IPS DF 6.9 (cell line): ENCODE data around the gene PRDM2.

Source experiments
- DNase-seq: peaks from one replicate; pipeline ENCODE4 v3.0.0-alpha.2; 2013; ENCODE audit warnings: low read depth, low spot score
- H3K27ac ChIP-seq: one replicate; pipeline ENCODE4 v1.5.1; 2013; ENCODE audit warnings: low read length, control low read depth
- H3K27me3 ChIP-seq: 2 replicates; pipeline ENCODE4 v1.6.1; 2013; ENCODE audit warnings: mild to moderate bottlenecking, low read length; ENCODE audit not compliant: control insufficient read depth, insufficient read depth
- H3K36me3 ChIP-seq: 2 replicates; pipeline ENCODE4 v1.6.1; 2013; ENCODE audit warnings: low read length; ENCODE audit not compliant: control insufficient read depth, insufficient read depth
- H3K4me1 ChIP-seq: 2 replicates; pipeline ENCODE4 v1.6.1; 2013; ENCODE audit warnings: low read length; ENCODE audit not compliant: control insufficient read depth, insufficient read depth
- H3K4me3 ChIP-seq: 2 replicates; pipeline ENCODE4 v1.5.1; 2013; ENCODE audit warnings: mild to moderate bottlenecking, low read length
- H3K9me3 ChIP-seq: 2 replicates; pipeline ENCODE4 v1.6.1; 2013; ENCODE audit warnings: low read length, inconsistent platforms; ENCODE audit not compliant: control insufficient read depth, insufficient read depth
- WGBS: extraction: QIAGEN DNeasy Blood & Tissue Kit; methylation state at CpG from one replicate; pipeline ENCODE4 v1.1.7; 2013; ENCODE audit warnings: mixed read lengths, missing lambda C conversion rate; ENCODE audit not compliant: insufficient read length, insufficient coverage; 5-methylcytosine and 5-hydroxymethylcytosine counted together

PRDM2 gene, protein sequence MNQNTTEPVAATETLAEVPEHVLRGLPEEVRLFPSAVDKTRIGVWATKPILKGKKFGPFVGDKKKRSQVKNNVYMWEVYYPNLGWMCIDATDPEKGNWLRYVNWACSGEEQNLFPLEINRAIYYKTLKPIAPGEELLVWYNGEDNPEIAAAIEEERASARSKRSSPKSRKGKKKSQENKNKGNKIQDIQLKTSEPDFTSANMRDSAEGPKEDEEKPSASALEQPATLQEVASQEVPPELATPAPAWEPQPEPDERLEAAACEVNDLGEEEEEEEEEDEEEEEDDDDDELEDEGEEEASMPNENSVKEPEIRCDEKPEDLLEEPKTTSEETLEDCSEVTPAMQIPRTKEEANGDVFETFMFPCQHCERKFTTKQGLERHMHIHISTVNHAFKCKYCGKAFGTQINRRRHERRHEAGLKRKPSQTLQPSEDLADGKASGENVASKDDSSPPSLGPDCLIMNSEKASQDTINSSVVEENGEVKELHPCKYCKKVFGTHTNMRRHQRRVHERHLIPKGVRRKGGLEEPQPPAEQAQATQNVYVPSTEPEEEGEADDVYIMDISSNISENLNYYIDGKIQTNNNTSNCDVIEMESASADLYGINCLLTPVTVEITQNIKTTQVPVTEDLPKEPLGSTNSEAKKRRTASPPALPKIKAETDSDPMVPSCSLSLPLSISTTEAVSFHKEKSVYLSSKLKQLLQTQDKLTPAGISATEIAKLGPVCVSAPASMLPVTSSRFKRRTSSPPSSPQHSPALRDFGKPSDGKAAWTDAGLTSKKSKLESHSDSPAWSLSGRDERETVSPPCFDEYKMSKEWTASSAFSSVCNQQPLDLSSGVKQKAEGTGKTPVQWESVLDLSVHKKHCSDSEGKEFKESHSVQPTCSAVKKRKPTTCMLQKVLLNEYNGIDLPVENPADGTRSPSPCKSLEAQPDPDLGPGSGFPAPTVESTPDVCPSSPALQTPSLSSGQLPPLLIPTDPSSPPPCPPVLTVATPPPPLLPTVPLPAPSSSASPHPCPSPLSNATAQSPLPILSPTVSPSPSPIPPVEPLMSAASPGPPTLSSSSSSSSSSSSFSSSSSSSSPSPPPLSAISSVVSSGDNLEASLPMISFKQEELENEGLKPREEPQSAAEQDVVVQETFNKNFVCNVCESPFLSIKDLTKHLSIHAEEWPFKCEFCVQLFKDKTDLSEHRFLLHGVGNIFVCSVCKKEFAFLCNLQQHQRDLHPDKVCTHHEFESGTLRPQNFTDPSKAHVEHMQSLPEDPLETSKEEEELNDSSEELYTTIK (N-terminal part only)

DNA sequence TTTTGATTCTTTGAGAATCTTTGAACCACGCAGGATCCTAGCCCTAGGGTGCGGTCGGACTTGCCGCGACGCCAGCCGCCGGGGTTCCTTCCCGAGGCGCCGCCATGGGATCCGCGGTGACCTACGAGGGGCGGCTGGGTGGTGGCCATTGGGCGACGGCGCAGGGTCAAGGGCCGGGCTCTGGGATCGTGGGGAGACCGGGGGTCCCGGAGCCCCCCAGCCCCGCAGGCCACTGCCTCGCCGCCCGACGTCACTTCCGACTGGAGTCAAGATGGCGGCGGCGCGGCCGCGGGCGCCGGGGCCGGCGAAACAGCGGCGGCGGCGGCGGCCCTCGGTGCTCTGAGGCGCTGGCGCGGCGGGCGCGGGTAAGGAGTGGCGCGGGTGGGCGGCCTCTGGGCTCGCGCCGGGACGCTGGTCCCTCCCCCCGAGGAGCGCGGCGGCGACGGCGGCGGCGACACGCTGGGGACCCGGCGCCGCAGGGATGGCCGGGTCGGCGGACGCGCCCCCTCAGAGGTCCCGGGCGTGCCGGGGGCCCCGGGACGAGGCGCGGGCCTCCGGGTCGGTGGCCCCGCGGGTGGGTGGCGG, at the start of gene PRDM2:
Gene PRDM2 (plus strand): TSS at position 253 of the 585 bp plus-strand sequence. CDS start 15,418 bp downstream, outside the sequence.
- Histone ChIP-seq H3K9me3 (no peaks in the 10 kb centered on the region), H3K4me1 (no peaks in the 10 kb centered on the region), H3K4me3 (peak within 1 kb of the TSS; percentile 44; the same call in 1 of the 2 replicates), H3K27me3 (peaks cover 2% of the 10 kb centered on the region; the same call in 1 of the 2 replicates), H3K27ac (no peak within 1 kb of the TSS), H3K36me3 (no peaks in the 10 kb centered on the region)
- DNase-seq = no peak
- WGBS = no CpG with 5 or more reads among the region's 87 CpGs

DNA sequence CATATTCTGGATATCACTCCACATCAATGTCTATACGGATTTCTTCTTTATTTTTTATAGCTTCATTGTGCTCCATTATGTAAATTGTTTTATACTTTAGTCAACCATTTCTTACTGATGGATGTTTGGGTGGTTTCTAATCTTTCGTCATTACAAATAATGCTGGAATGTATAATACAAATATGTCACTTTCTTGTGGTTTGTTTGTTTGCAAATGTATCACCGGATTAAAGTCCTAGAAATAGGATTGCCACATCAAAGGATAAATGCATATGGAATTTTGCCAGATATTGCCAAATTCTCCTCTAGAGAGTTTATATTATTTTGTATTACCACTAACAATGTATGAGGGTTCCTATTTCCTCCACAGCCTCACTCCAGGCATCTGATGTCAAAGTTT, 48.7 kb upstream of the PRDM2 start:
- no peaks in the 10 kb centered on the region for H3K36me3 ChIP-seq
- no peak overlapping the region for H3K4me3 ChIP-seq
- H3K27me3 ChIP-seq = no peaks in the 10 kb centered on the region
- WGBS = no CpG with 5 or more reads among the region's 3 CpGs
- H3K9me3 ChIP-seq = no peaks in the 10 kb centered on the region
- no peak overlapping the region for H3K27ac ChIP-seq
- no peaks in the 10 kb centered on the region for H3K4me1 ChIP-seq
- no peak for DNase-seq

DNA sequence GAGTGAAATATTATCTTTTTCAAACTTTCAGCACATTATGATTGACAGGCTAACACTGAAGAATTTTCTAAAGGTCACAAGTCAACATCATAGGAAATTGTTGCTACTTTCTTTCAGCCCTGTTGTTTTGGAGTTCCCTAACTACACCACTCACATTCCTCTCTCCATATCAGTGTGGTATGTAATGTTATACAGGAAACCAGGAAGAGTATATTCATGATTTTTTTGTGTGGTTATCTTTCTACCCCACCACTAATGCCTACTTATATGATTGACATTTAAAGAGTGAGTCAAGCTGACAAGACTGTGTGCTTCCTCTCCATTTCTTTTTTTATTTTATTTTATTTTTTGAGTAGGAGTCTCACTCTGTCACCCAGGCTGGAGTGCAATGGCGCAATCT, 47.8 kb upstream of the PRDM2 start:
- no CpG with 5 or more reads among the region's 1 CpG for WGBS
- Histone ChIP-seq H3K27ac (no peak overlapping the region), H3K4me1 (no peaks in the 10 kb centered on the region), H3K27me3 (no peaks in the 10 kb centered on the region), H3K9me3 (no peaks in the 10 kb centered on the region), H3K4me3 (no peak overlapping the region), H3K36me3 (no peaks in the 10 kb centered on the region)
- no peak for DNase-seq

DNA sequence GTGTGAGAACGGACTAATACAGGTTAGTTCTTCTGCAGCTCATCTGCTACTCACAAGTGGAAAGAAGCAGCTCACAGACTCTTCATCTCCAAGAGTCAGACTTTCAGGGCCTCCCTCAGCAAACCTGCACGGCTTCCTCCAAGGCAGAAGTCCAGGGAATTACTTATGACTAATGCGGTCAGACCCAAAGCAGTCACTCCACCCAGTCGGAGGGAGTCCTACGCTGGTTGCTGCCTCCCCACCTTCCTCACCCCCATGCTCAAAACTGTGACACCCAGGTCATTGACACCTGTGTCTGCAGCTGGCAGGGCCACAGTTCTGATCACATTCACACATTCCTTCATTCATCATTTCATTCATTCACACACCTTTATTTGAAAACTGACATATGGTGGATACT, 38.4 kb upstream of the PRDM2 start:
- Histone ChIP-seq H3K4me1 (no peaks in the 10 kb centered on the region), H3K9me3 (no peaks in the 10 kb centered on the region), H3K4me3 (no peak overlapping the region), H3K27me3 (no peaks in the 10 kb centered on the region), H3K36me3 (no peaks in the 10 kb centered on the region), H3K27ac (no peak overlapping the region)
- no CpG with 5 or more reads among the region's 5 CpGs for WGBS
- DNase-seq = no peak

DNA sequence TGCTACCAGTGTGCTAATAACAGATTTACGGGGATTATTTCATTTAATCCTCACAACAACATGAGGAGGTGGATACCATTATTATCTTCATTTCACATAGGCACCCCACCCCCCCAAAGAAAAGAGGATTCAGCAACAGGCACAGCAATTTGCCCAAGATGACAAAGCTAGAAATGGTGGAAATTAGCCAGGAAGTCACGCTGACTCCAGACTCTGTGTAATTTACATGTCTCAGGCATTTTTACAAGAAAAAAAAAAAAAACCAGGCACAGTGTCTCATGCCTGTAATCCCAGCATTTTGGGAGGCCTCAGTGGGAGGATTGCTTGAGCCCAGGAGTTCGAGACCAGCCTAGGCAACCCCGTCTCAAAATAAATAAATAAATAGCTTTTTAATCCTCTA, 37.5 kb upstream of the PRDM2 start:
- DNase-seq = no peak
- no peaks in the 10 kb centered on the region for H3K9me3 ChIP-seq
- H3K4me1 ChIP-seq = no peaks in the 10 kb centered on the region
- no peaks in the 10 kb centered on the region for H3K27me3 ChIP-seq
- no CpG with 5 or more reads among the region's 4 CpGs for WGBS
- H3K27ac ChIP-seq = no peak overlapping the region
- H3K4me3 ChIP-seq = no peak overlapping the region
- H3K36me3 ChIP-seq = no peaks in the 10 kb centered on the region

DNA sequence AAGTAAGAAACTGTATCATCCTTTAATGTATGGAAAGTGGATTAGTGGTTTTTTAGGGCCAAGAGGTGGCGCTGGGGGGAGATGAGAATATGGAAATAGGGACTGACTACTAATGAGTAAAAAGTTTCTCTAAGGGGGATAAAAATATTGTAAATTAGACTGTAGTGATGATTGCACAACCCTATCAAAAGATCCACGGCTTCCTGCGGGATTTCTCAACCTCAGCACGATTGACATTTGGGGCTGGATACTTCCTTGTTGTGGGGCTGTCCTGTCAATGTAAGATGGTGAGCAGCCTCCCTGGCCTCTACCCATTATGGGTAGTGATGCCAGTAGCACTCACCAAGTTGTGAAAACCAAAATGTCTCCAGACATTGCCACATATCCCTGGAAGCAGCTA, 36.0 kb upstream of the PRDM2 start:
- Histone ChIP-seq H3K9me3 (no peaks in the 10 kb centered on the region), H3K27me3 (no peaks in the 10 kb centered on the region), H3K27ac (no peak overlapping the region), H3K36me3 (no peaks in the 10 kb centered on the region), H3K4me3 (no peak overlapping the region), H3K4me1 (no peaks in the 10 kb centered on the region)
- no peak for DNase-seq
- WGBS = no CpG with 5 or more reads among the region's 4 CpGs

DNA sequence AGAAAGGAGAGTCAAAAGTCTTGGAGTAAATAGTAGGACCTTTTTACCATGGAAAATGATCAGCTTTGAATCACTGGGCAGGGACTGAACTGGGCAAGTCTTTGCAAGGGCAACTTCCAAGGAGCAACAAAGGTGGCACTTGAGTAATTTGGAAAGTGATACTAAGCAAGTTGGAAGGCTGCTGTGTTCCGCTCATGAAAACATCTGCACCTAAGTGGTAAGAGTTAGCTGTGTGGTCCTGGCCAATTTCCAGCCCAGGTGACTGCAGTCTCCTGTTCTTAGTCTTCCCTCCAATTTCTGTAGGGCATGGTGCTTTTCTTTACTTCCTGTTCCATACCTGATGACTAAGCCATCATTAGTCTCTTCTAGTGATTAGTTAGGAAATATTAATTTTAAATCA, 35.5 kb upstream of the PRDM2 start:
- DNase-seq = no peak
- H3K27me3 ChIP-seq = no peaks in the 10 kb centered on the region
- H3K36me3 ChIP-seq = no peaks in the 10 kb centered on the region
- no peaks in the 10 kb centered on the region for H3K9me3 ChIP-seq
- no CpG with 5 or more reads among the region's 1 CpG for WGBS
- H3K4me3 ChIP-seq = no peak overlapping the region
- H3K27ac ChIP-seq = no peak overlapping the region
- no peaks in the 10 kb centered on the region for H3K4me1 ChIP-seq

DNA sequence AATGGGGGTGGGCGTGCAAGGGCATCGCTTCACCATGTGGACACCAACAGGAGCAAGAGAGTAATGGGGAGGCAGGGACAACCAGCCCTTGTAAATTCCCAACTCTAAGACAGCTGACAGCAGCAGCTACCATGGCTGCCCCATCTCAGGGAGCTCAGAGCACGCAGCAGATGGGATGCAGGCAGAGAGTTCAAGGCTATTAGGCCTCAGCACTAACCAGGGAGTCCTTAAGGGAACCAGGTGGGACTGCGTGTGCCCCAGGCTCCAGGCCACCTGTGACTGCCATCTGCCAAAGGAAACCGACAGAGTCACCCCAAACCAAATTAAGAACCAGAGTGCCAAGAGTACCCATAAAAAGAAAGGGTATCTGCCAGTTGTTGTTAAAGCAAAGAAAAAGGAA, 33.7 kb upstream of the PRDM2 start:
- DNase-seq = no peak
- Histone ChIP-seq H3K9me3 (no peaks in the 10 kb centered on the region), H3K36me3 (no peaks in the 10 kb centered on the region), H3K4me1 (no peaks in the 10 kb centered on the region), H3K4me3 (no peak overlapping the region), H3K27ac (no peak overlapping the region), H3K27me3 (no peaks in the 10 kb centered on the region)
- no CpG with 5 or more reads among the region's 5 CpGs for WGBS

DNA sequence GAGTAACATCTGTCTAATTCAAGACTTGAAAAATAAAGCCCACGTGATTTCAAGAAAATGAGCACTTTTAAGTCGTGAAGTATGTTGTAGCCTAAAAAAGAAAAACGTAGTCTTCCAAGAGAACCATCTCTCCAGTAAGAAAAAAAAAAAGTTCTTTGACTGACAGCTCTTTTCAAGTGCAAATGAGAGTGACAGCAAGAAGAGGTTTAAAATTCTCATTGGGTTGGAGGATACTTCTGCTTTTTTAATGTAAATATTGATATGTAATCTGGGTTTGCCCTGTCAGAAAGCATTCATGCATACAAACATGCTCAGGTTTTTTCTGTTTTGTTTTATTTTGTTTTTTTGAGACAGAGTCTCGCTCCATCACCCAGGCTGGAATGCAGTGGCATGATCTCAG, 32.3 kb upstream of the PRDM2 start:
- H3K27ac ChIP-seq = no peak overlapping the region
- no peaks in the 10 kb centered on the region for H3K27me3 ChIP-seq
- no CpG with 5 or more reads among the region's 4 CpGs for WGBS
- H3K9me3 ChIP-seq = no peaks in the 10 kb centered on the region
- H3K4me3 ChIP-seq = no peak overlapping the region
- no peaks in the 10 kb centered on the region for H3K36me3 ChIP-seq
- no peak for DNase-seq
- H3K4me1 ChIP-seq = no peaks in the 10 kb centered on the region

DNA sequence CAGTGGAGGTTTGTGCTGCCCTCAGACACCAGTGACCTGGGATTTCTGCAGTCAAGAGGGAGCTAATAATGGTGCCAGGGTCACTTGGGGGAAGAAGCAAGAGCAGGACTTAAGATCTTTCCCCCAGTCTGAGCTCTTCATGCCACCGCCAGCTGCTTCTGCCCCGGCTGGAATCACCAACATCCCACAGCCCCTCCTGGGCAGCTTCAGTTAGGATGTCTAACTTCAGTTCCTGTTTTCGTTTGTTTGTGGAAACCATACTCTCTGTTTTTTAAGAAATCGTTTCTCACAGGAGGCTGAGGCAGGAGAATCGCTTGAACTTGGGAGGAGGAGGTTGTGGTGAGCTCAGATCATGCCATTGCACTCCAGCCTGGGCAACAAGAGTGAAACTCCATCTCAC, 25.6 kb upstream of the PRDM2 start:
- Histone ChIP-seq H3K27ac (no peak overlapping the region), H3K4me3 (no peak overlapping the region), H3K4me1 (no peaks in the 10 kb centered on the region), H3K9me3 (no peaks in the 10 kb centered on the region), H3K36me3 (no peaks in the 10 kb centered on the region), H3K27me3 (no peaks in the 10 kb centered on the region)
- DNase-seq = no peak
- no CpG with 5 or more reads among the region's 5 CpGs for WGBS
